ENCODE results near the gene MCC.

GRCh38 chr5:113194125-113194524, 294.1 kb downstream of the MCC start:
- no peak for TF ChIP-seq CTCF (IDR thresholded peaks at IDR 0.05)
- TF ChIP-seq POLR2A (IDR thresholded peaks at IDR 0.05) = no peak
